NAMALWA (cell line): ENCODE results near the gene DDX54.

Experiments
- DNase-seq: peaks from one replicate; pipeline ENCODE4 v3.0.0-alpha.2; 2015; ENCODE audit warnings: low spot score

DDX54 gene

GRCh38 chr12:113185180-113186032 is at the start of gene DDX54, which contains the start of gene RITA1:
DDX54 (minus strand) TSS chr12:113185478; CDS start chr12:113185451, 27 bp downstream.
RITA1 (plus strand) TSS chr12:113185721; CDS start chr12:113186747, 1,026 bp downstream.
- DNase-seq = peak; percentile 89

- no peak for DNase-seq
Measured at GRCh38 chr12:113234483-113234882, 49.2 kb upstream of the DDX54 start.

GRCh38 chr12:113233967-113234366 is 48.7 kb upstream of the DDX54 start:
- DNase-seq = no peak

- DNase-seq = peak; percentile 79
Measured at GRCh38 chr12:113232840-113233585, 47.7 kb upstream of the DDX54 start.

GRCh38 chr12:113232089-113232839 is 47.0 kb upstream of the DDX54 start:
- no peak for DNase-seq

GRCh38 chr12:113231235-113232088 is 46.2 kb upstream of the DDX54 start:
- no peak for DNase-seq

- no peak for DNase-seq
Measured at GRCh38 chr12:113230315-113231234, 45.3 kb upstream of the DDX54 start.

GRCh38 chr12:113228394-113229028 is 43.2 kb upstream of the DDX54 start:
- no peak for DNase-seq

- no peak for DNase-seq
Measured at GRCh38 chr12:113227686-113228391, 42.6 kb upstream of the DDX54 start.

- no peak for DNase-seq
Measured at GRCh38 chr12:113226696-113227568, 41.7 kb upstream of the DDX54 start.

- DNase-seq = no peak
Measured at GRCh38 chr12:113224955-113225354, 39.7 kb upstream of the DDX54 start.

- peak; percentile 65 for DNase-seq
Measured at GRCh38 chr12:113222730-113223531, 37.7 kb upstream of the DDX54 start.

GRCh38 chr12:113221997-113222729 is 36.9 kb upstream of the DDX54 start:
- DNase-seq = peak; percentile 71

GRCh38 chr12:113221181-113221996 is 36.1 kb upstream of the DDX54 start, which contains the start of gene TPCN1:
TPCN1 (plus strand) TSS chr12:113221464; CDS start chr12:113226853, 5,389 bp downstream.
- DNase-seq = peak; percentile 100

- peak; percentile 72 for DNase-seq
Measured at GRCh38 chr12:113220593-113221180, 35.4 kb upstream of the DDX54 start.
